ENCODE data around the gene GTF2I. TPM values are rescaled to one million over a fixed set of nuclear protein-coding genes. Genes with fewer than 3 reads are reported as not detected.
"Not testable (repeated sequence)": the region's sequence is repeated elsewhere in the genome, so short reads cannot be mapped to it uniquely, and the experiment has no call there.

GTF2I gene
- 113 TPM for total RNA-seq

DNA sequence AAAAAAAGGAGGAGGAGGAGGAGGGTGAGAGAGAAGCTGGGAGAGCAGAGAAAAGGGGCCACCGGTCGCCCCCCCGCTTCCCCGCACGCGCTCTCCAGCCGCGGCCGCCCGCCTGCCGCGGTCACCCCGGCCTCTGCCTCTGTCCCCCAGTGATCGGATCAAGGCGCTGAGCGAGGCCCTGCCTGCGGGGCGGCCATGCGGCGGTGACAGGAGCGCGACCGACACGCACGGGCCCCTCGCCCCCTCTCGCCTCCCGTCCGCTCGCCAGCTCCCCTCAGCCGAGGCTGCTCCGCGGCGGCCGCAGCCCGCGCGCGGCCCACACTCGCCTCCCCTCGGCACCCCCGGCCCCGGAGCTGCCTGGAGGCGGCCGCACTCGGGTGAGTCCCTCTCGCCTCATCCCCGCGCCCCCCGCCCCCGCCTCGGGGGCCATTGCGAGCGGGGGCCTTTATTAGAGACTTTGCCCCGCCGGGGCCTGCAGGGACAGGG, at the start of gene GTF2I:
TSS of gene GTF2I (plus strand) at position 27 of the 486 bp plus-strand sequence. CDS start 31,411 bp downstream, outside the sequence.
- no peaks in the 10 kb centered on the region for H3K27me3 ChIP-seq (ENCODE audit: insufficient read depth, low read length)
- H3K4me3 ChIP-seq (ENCODE audit: low read length) = peak within 1 kb of the TSS; percentile 90
- H3K9me3 ChIP-seq (ENCODE audit: low read depth, low read length) = no peaks in the 10 kb centered on the region
- peaks cover 59% of the 10 kb centered on the region for H3K4me1 ChIP-seq (ENCODE audit: insufficient read depth, low read length)

DNA sequence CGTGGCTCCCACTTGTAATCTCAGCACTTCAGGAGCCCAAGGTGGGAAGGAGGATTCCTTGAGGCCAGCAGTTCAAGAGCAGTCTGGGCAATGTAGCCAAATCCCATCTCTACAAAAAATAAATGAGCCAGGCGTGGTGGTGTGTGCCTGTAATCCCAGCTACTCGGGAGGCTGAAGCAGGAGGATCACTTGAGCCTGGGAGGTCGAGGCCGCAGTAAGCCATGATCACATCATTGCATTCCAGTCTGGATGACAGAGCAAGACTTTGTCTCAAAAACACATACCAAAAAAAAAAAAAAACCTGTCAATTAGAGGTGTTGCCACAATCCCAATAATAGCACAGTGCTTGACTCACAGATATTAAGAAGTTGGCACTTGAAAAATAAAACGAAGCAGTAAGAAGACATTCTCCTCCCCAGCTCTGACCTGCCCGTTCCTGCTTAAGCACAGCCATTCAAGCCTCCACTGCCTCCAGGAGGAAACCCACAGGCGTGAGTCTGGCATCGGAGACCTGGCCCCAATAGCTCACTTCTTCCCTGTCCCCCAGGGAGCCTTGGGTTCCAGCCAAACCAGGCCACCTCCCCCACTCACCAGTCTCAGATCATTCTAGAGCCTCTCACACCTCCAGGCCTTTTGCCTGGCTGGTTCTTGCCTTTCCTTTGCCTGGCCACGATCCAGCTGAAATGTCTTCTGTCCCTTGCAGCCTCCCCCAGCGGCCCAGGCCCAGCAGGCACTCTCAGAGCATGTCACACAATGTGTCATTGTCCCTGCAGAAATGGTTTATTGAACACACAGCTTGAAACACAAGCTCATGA, 45.3 kb upstream of the GTF2I start:
- no peak overlapping the region for H3K4me3 ChIP-seq (ENCODE audit: low read length)
- H3K4me1 ChIP-seq (ENCODE audit: insufficient read depth, low read length) = peaks cover 14% of the 10 kb centered on the region
- no peaks in the 10 kb centered on the region for H3K9me3 ChIP-seq (ENCODE audit: low read depth, low read length)
- no peaks in the 10 kb centered on the region for H3K27me3 ChIP-seq (ENCODE audit: insufficient read depth, low read length)

DNA sequence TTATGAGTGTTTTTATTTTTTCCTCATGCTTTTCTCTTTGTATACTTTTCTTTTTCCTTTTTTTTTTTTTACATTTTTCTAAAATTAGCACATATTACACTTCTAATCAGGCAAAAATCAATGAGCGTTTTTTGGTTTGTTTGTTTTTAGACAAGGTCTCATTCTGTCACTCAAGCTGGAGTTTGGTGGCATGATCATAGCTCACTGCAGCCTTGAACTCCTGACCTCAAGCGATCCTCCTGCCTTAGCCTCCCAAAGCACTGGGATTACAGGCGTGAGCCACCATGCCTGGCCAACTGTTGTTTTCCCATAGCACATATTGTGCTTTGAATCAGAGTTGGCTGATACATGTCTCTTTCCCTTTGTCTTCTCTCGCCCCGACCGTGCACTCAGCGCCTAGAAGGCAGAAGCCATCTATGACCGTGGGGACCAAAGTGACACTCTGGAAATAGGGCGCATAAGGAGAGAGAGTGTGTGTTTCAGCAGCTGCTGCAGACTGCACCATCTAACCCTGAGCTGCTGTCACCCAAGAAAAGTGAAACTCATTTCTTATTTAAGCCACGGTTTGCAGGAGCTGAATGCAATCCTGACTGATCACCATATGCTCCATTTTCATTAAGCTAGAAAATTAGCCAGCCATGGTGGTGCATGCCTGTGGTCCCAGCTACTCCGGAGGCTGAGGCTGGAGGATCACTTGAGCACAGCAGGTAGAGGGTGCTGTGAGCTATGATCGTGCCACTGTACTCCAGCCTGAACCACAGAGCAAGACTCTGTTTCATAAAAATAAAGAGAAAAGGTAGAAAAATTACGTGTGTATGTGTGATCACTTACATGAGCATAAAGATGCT, 41.4 kb upstream of the GTF2I start:
- no peak overlapping the region for H3K4me3 ChIP-seq (ENCODE audit: low read length)
- no peaks in the 10 kb centered on the region for H3K27me3 ChIP-seq (ENCODE audit: insufficient read depth, low read length)
- no peaks in the 10 kb centered on the region for H3K9me3 ChIP-seq (ENCODE audit: low read depth, low read length)
- peaks cover 23% of the 10 kb centered on the region for H3K4me1 ChIP-seq (ENCODE audit: insufficient read depth, low read length)

- peaks cover 23% of the 10 kb centered on the region for H3K4me1 ChIP-seq (ENCODE audit: insufficient read depth, low read length)
- H3K27me3 ChIP-seq (ENCODE audit: insufficient read depth, low read length) = no peaks in the 10 kb centered on the region
- no peak overlapping the region for H3K4me3 ChIP-seq (ENCODE audit: low read length)
- H3K9me3 ChIP-seq (ENCODE audit: low read depth, low read length) = no peaks in the 10 kb centered on the region
These were observed 40.3 kb upstream of the GTF2I start for GRCh38 chr7:74617180-74617744.

DNA sequence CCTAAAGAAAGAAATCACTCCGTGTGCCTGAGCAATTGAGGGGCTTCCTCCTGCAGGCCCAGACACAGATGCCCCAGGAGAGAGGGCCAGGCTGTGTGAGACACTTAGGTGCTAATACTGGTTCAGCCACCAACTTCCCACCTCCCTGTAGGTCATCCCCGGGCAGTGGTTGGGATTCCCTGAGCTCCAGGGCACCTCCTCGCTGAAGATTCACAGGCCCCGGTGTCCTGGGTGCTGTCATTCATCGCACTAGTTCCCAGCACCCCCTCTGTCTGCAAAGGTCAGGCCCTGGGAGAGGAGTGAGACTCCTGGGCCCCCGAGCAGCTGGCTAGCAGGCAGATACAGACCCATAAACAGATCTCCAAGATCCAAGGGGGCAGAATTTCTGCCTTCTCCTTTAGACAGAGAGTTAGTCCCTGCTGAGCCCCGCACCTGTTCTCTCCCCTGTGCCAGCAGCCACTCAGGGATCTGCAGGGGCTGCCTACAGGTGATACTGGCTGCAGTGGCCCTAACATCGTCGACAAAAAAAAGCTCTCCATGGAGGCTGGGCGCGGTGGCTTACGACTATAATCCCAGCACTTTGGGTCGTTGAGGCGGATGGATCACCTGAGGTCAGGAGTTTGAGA, 38.2 kb upstream of the GTF2I start:
- Histone ChIP-seq H3K9me3 (ENCODE audit: low read depth, low read length) (no peaks in the 10 kb centered on the region), H3K4me1 (ENCODE audit: insufficient read depth, low read length) (peaks cover 23% of the 10 kb centered on the region), H3K27me3 (ENCODE audit: insufficient read depth, low read length) (no peaks in the 10 kb centered on the region), H3K4me3 (ENCODE audit: low read length) (no peak overlapping the region)

- H3K4me1 ChIP-seq (ENCODE audit: insufficient read depth, low read length) = peaks cover 9% of the 10 kb centered on the region
- H3K4me3 ChIP-seq (ENCODE audit: low read length) = no peak overlapping the region
- no peaks in the 10 kb centered on the region for H3K27me3 ChIP-seq (ENCODE audit: insufficient read depth, low read length)
- no peaks in the 10 kb centered on the region for H3K9me3 ChIP-seq (ENCODE audit: low read depth, low read length)
These were observed 35.2 kb upstream of the GTF2I start for GRCh38 chr7:74622228-74622749.

DNA sequence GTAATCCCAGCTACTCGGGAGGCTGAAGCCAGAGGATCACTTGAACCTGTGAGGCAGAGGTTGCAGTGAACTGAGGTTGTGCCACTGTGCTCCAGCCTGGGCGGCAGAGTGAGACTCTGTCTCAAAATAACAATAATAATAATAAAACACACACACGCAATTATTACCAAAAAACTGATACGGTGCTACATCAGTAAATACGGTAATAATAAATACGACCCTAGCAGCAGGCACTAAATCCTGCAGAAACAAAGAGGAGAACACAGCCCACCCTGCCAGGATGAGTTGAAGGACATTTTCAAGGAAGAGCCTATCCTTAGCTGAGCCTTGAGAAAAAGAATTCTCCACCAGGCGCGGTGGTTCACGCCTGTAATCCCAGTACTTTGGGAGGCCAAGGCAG, 34.4 kb upstream of the GTF2I start:
- peaks cover under 1% of the 10 kb centered on the region for H3K4me1 ChIP-seq (ENCODE audit: insufficient read depth, low read length)

DNA sequence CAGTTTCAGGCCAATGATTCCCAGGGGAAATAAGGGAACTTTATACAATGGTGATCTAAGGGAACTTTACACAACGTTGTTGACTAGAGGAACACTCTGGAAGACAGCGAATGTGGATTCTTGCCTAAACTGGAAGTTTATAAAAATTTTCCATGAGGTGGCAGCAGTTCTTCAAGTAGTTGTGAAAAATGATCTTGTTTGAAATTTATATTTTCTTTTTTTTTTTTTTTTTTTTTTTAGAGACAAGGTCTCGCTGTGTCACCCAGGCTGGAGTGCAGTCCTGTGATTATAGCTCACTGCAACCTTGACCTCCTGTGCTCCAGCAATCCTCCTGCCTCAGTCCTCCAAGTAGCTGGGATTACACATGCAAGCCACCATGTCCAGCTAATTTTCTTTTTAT, 32.1 kb upstream of the GTF2I start:
- Histone ChIP-seq H3K9me3 (ENCODE audit: low read depth, low read length) (no peaks in the 10 kb centered on the region), H3K4me1 (ENCODE audit: insufficient read depth, low read length) (no peaks in the 10 kb centered on the region), H3K27me3 (ENCODE audit: insufficient read depth, low read length) (no peaks in the 10 kb centered on the region), H3K4me3 (ENCODE audit: low read length) (no peak overlapping the region)

More for the DNA sequence above, 34.4 kb upstream of the GTF2I start:
- Histone ChIP-seq H3K9me3 (ENCODE audit: low read depth, low read length) (no peaks in the 10 kb centered on the region), H3K4me3 (ENCODE audit: low read length) (no peak overlapping the region), H3K27me3 (ENCODE audit: insufficient read depth, low read length) (no peaks in the 10 kb centered on the region)

DNA sequence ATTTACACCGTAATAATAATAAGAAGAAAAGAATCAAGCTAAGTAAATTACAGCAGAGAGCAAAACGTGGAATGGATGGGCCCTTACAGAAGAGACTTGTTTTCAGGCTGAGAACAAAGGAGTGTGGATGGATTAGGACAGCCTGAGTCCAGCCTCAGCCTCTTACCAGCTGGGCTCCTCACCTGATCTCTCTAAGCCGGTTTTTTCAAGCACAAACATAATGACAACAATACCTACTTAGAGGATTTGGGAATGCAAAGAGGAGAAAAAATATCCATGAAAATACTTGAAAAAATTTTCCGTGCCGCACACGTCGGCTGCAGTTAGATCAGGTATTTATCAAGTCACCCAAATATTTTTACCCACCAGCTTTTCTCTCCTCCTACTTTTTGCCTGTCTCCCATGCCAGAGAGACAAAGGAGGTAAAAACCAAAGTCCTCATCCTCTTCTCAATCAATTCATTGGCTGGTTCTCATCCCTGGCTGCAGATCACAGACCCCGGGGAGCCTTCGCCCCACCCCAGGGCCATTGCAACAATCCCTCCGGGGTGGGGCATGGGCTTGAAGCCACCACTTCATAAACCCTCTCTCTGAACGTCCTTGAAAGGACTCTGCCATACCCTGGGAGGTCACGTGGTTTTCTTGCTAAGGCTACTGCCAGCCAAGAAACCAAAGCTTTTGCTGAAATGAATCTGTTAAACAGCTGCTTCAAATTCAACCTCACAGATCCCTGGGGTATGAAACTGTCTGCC, 29.7 kb upstream of the GTF2I start:
- Histone ChIP-seq H3K4me1 (ENCODE audit: insufficient read depth, low read length) (no peaks in the 10 kb centered on the region), H3K4me3 (ENCODE audit: low read length) (no peak overlapping the region), H3K27me3 (ENCODE audit: insufficient read depth, low read length) (no peaks in the 10 kb centered on the region), H3K9me3 (ENCODE audit: low read depth, low read length) (no peaks in the 10 kb centered on the region)

DNA sequence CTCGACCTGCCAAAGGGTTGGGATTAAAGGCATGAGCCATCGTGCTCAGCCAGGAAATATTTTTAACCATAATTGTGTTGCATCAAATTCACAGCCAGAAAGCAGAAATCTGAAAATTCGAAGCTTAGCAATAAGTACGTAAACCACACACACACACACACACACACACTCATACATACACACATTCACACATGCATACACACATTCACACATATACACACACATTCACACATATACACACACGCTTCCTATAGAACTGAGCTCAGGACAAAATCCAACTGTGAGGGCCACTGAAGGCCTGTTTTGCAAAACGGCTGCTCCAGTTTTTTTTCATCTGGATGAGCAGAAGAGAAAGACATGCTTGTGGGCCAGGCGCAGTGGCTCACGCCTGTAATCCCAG, 25.0 kb upstream of the GTF2I start:
- H3K9me3 ChIP-seq (ENCODE audit: low read depth, low read length) = no peaks in the 10 kb centered on the region
- no peaks in the 10 kb centered on the region for H3K27me3 ChIP-seq (ENCODE audit: insufficient read depth, low read length)
- no peak overlapping the region for H3K4me3 ChIP-seq (ENCODE audit: low read length)
- H3K4me1 ChIP-seq (ENCODE audit: insufficient read depth, low read length) = no peaks in the 10 kb centered on the region

DNA sequence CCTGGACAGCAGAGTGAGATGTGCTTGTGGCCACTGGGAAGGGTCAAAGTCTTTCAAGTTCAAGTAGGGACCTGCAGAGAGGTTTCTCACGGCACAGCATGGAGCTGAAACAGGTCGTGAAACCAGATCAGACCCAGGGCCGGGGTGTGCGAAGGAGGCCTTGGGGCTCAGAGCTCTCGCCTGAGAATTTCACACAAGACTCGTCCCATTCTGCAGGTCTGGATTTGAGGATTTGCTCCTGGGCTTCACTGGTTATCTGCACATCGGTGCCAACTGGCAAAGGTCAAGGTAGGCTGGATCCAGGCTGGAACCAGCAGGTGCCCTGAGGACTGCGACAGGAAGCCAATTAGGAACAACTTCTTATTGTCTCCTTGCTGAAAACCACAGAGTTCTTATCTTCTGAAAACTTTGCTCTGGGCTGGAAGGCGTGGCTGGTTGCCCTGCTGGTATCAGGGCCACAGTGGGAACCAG, 24.0 kb upstream of the GTF2I start:
- Histone ChIP-seq H3K27me3 (ENCODE audit: insufficient read depth, low read length) (no peaks in the 10 kb centered on the region), H3K4me3 (ENCODE audit: low read length) (no peak overlapping the region), H3K4me1 (ENCODE audit: insufficient read depth, low read length) (no peaks in the 10 kb centered on the region), H3K9me3 (ENCODE audit: low read depth, low read length) (no peaks in the 10 kb centered on the region)

GRCh38 chr7:74637745-74638144, 19.8 kb upstream of the GTF2I start:
- Histone ChIP-seq H3K4me3 (ENCODE audit: low read length) (no peak overlapping the region), H3K9me3 (ENCODE audit: low read depth, low read length) (no peaks in the 10 kb centered on the region), H3K27me3 (ENCODE audit: insufficient read depth, low read length) (no peaks in the 10 kb centered on the region), H3K4me1 (ENCODE audit: insufficient read depth, low read length) (peaks cover 8% of the 10 kb centered on the region)

DNA sequence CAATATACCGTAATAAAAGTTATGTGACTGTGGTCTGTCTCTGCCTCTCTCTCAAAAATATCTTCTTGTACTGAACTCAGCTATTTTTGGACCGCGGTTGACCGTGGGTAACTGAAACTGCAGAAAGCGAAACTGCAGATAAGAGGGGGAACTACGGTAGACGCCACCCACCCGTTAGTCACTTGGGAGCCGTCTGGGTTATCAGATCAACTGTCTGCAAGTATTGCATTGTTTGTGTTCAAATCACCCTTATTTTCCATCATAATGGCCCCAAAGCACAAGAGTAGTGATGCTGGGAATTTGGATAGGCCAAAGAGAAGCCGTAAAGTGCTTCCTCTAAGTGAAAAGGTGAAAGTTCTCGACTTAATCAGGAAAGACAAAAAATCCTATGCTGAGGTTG, 7.5 kb upstream of the GTF2I start:
- Histone ChIP-seq H3K4me3 (ENCODE audit: low read length) (peak overlapping the region; percentile 33), H3K4me1 (ENCODE audit: insufficient read depth, low read length) (peaks cover 21% of the 10 kb centered on the region)
- not testable (repeated sequence) for H3K9me3 ChIP-seq (ENCODE audit: low read depth, low read length); H3K27me3 ChIP-seq (ENCODE audit: insufficient read depth, low read length)
